A673 (cell line): ENCODE results near the gene DLL3. TPM values are rescaled to one million over a fixed set of nuclear protein-coding genes. Genes with fewer than 3 reads are reported as not detected.

ENCODE experiments used
- BruUV-seq: library from RNA; stranded (reverse); fragments of 400-500 nt; replicated peaks from 2 replicates; lab custom pipeline; 2021; lab: Mats Ljungman, UMichigan
- CTCF ChIA-PET: fragments of 300-600 bp; sonication (Branson Sonifier 250); formaldehyde crosslinking; loops from one replicate; lab custom pipeline; 2022; ENCODE audit warnings: antibody characterized with exemption; lab: Charles Lee
- POLR2A ChIA-PET: fragments of 300-600 bp; sonication (Branson Sonifier 250); formaldehyde crosslinking; loops from one replicate; lab custom pipeline; 2022; ENCODE audit warnings: antibody characterized with exemption; ENCODE audit not compliant: low non-redundant PET; lab: Charles Lee
- DNase-seq: peaks from one replicate; pipeline ENCODE4 v3.0.0-alpha.2; 2015; ENCODE audit warnings: low spot score
- H3K27ac ChIP-seq: fragments of 200-600 bp; sonication (generic); 2 replicates; pipeline ENCODE4 v1.5.1; 2016; ENCODE audit warnings: mixed run types, low read depth, mild to moderate bottlenecking, mixed read lengths, antibody characterized with exemption, low read length; ENCODE audit not compliant: poor library complexity, severe bottlenecking
- H3K27me3 ChIP-seq: fragments of 200-600 bp; sonication (generic); replicated peaks from 2 replicates; pipeline ENCODE4 v1.6.1; 2017; ENCODE audit warnings: mixed run types, low read depth, mild to moderate bottlenecking, mixed read lengths, antibody characterized with exemption, low read length; ENCODE audit not compliant: insufficient read depth, poor library complexity
- H3K36me3 ChIP-seq: fragments of 200-600 bp; sonication (generic); 2 replicates; pipeline ENCODE4 v1.6.1; 2016; ENCODE audit warnings: mixed run types, mild to moderate bottlenecking, mixed read lengths, antibody characterized with exemption, low read length; ENCODE audit not compliant: insufficient read depth, poor library complexity, severe bottlenecking
- H3K4me1 ChIP-seq: fragments of 200-600 bp; sonication (generic); 2 replicates; pipeline ENCODE4 v1.6.1; 2017; ENCODE audit warnings: mixed run types, mild to moderate bottlenecking, mixed read lengths, antibody characterized with exemption, low read length; ENCODE audit not compliant: insufficient read depth, poor library complexity, severe bottlenecking
- H3K4me3 ChIP-seq: fragments of 200-600 bp; sonication (generic); 2 replicates; pipeline ENCODE4 v1.5.1; 2016; ENCODE audit warnings: low read depth, mixed run types, mild to moderate bottlenecking, mixed read lengths, low read length; ENCODE audit not compliant: poor library complexity, severe bottlenecking
- H3K9me3 ChIP-seq: fragments of 200-600 bp; sonication (generic); 2 replicates; pipeline ENCODE4 v1.6.1; 2016; ENCODE audit warnings: mixed run types, low read depth, mild to moderate bottlenecking, mixed read lengths, antibody characterized with exemption, low read length; ENCODE audit not compliant: poor library complexity, severe bottlenecking
- CTCF ChIP-seq: fragments of 300-800, 200-600 bp; sonication (generic); conservative IDR thresholded peaks from 2 replicates; pipeline ENCODE4 v1.5.1; 2017; ENCODE audit warnings: low read depth, mild to moderate bottlenecking, antibody characterized with exemption, low read length, moderate library complexity, mixed read lengths
- EZH2 ChIP-seq: fragments of 200-600 bp; sonication (generic); IDR thresholded peaks from 2 replicates; pipeline ENCODE4 v1.6.1; 2017; ENCODE audit warnings: borderline replicate concordance, low read depth, mild to moderate bottlenecking, mixed read lengths, antibody characterized with exemption, low read length; ENCODE audit not compliant: poor library complexity, severe bottlenecking
- intact Hi-C: fragments of 100-400 bp; cut with micrococcal nuclease; formaldehyde crosslinking; loops from one replicate; pipeline ENCODE4 v1.10.0; 2022; ENCODE audit not compliant: unreplicated experiment
- total RNA-seq: library from RNA; stranded (reverse); gene quantifications from 2 replicates; pipeline ENCODE4 v1.2.3, GENCODE V29; 2021

The DLL3 gene
- total RNA-seq, 1 experiment from 2014 or later: 0.69 TPM

GRCh38 chr19:39492788-39493187 is 6.0 kb upstream of the DLL3 start:
- DNase-seq: no peak
- TF ChIP-seq EZH2: no peak
- TF ChIP-seq CTCF: no peak
- Histone ChIP-seq H3K4me3 (no peak overlapping the region), H3K36me3 (peaks cover 31% of the 10 kb centered on the region), H3K27me3 (no peaks in the 10 kb centered on the region), H3K4me1 (peaks cover 3% of the 10 kb centered on the region), H3K27ac (no peak overlapping the region), H3K9me3 (no peaks in the 10 kb centered on the region)
- CTCF ChIA-PET: no interaction called here
- POLR2A ChIA-PET: no interaction called here
- intact Hi-C loops: no loop called here
- no TSS peak for BruUV-seq

GRCh38 chr19:39494661-39495060 is 4.1 kb upstream of the DLL3 start:
- peaks cover 14% of the 10 kb centered on the region for H3K36me3 ChIP-seq
- no peak overlapping the region for H3K27ac ChIP-seq
- H3K4me3 ChIP-seq: no peak overlapping the region
- DNase-seq: no peak
- BruUV-seq: no TSS peak
- TF ChIP-seq CTCF: no peak
- no peak for TF ChIP-seq EZH2
- ChIA-PET POLR2A (no interaction called here), CTCF (no interaction called here)
- H3K9me3 ChIP-seq: no peaks in the 10 kb centered on the region
- H3K4me1 ChIP-seq: peaks cover 13% of the 10 kb centered on the region
- peaks cover 9% of the 10 kb centered on the region for H3K27me3 ChIP-seq
- intact Hi-C loops: no loop called here

GRCh38 chr19:39496063-39496462 is 2.7 kb upstream of the DLL3 start:
- Histone ChIP-seq H3K4me1 (peaks cover 13% of the 10 kb centered on the region), H3K4me3 (no peak overlapping the region), H3K27me3 (peaks cover 20% of the 10 kb centered on the region), H3K36me3 (peaks cover 8% of the 10 kb centered on the region), H3K27ac (no peak overlapping the region), H3K9me3 (no peaks in the 10 kb centered on the region)
- no peak for TF ChIP-seq CTCF
- TF ChIP-seq EZH2: no peak
- no TSS peak for BruUV-seq
- intact Hi-C loops: no loop called here
- CTCF ChIA-PET: interaction anchor here (0.6 kb wide), 1 partner anchor 56 kb away, joined by 3 read pairs; no protein-coding TSS in a partner anchor
- POLR2A ChIA-PET: no interaction called here
- DNase-seq: no peak
